ENCODE measurements around the gene FZD10. TPM values are rescaled to one million over a fixed set of nuclear protein-coding genes. Genes with fewer than 3 reads are reported as not detected.

Gene FZD10
- polyA plus RNA-seq, 3 donors, result not detected

DNA sequence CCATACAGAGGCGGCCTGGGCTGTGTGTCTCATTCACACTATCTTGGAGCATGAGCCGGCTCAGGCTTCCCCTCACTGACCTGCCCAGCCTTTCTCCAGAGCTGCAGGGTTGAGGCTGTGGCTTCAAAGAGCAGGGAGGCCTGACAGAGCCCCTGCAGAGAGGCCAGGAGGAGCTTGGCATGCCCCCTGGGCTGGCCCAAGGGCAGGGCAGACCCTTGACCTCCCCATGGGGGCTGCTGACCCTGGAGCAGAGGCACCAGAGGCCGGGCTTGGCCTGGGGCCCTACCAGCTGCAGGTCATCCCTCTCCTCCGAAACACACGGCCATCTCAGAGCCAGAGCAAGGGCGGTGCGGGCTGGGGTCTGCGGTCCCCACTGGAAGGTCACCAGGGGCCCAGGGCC is 46.6 kb upstream of the FZD10 start:
- H3K36me3 Mint-ChIP-seq, result no peaks in the 10 kb centered on the region
- no peaks in the 10 kb centered on the region for H3K27me3 ChIP-seq (ENCODE audit: control insufficient read depth in 2 of 2, insufficient read depth in 2 of 2, low read length in 2 of 2)
- H3K4me1 ChIP-seq (ENCODE audit: control insufficient read depth in 1 of 2, insufficient read depth in 2 of 2, low read length in 2 of 2), result no peaks in the 10 kb centered on the region
- H3K4me2 ChIP-seq (replicated peaks; ENCODE audit: extremely low read depth, low read length, poor library complexity, severe bottlenecking), result no peak overlapping the region
- H4K20me1 ChIP-seq (ENCODE audit: insufficient read depth, low read length), result no peaks in the 10 kb centered on the region
- intact Hi-C loops (cut with micrococcal nuclease), result no loop called here
- no peak overlapping the region for H3K27ac ChIP-seq (ENCODE audit: low read depth in 1 of 2, low read length in 2 of 2)
- H3K79me2 ChIP-seq (ENCODE audit: insufficient read depth, low read length), result no peaks in the 10 kb centered on the region
- H3K27me3 Mint-ChIP-seq (ENCODE audit: low read depth in 3 of 3), result peaks cover 4 to 8% (median 6%) of the 10 kb centered on the region in 3 donors
- H3K4me3 Mint-ChIP-seq, result no peak overlapping the region
- no peaks in the 10 kb centered on the region for H3K9me3 ChIP-seq (replicated peaks in 1 of 2; ENCODE audit: control insufficient read depth in 1 of 2, insufficient read depth in 1 of 2, low read length in 2 of 2)
- H3K27ac Mint-ChIP-seq, result no peak overlapping the region
- H3K4me1 Mint-ChIP-seq, result no peaks in the 10 kb centered on the region
- H3K4me3 ChIP-seq (replicated peaks in 1 of 3; ENCODE audit: low read depth in 2 of 3, low read length in 3 of 3), result no peak overlapping the region
- H3K9ac ChIP-seq (ENCODE audit: insufficient read depth, low read length, poor library complexity, severe bottlenecking), result no peak overlapping the region
- DNase-seq, result no peak
- H3K9me3 Mint-ChIP-seq, result peaks cover 0 to 5% (median 0%) of the 10 kb centered on the region in 7 donors
- H3K36me3 ChIP-seq (replicated peaks in 1 of 2; ENCODE audit: control insufficient read depth in 1 of 2, insufficient read depth in 2 of 2, low read length in 2 of 2), result no peaks in the 10 kb centered on the region
- 86% methylated on average over 8 of the region's 8 CpGs for WGBS (ENCODE audit: insufficient coverage)
- TF ChIP-seq CTCF (IDR thresholded peaks at IDR 0.05), result no peak
- H2AFZ ChIP-seq (ENCODE audit: insufficient read depth, low read depth, low read length, poor library complexity, severe bottlenecking), result no peak overlapping the region

GRCh38 chr12:130116791-130117190 is 45.5 kb upstream of the FZD10 start:
- 72% methylated on average over 2 of the region's 6 CpGs for WGBS (ENCODE audit: insufficient coverage)

More at GRCh38 chr12:130116791-130117190, 45.5 kb upstream of the FZD10 start:
- no peak for TF ChIP-seq CTCF (IDR thresholded peaks at IDR 0.05)
- intact Hi-C loops (cut with micrococcal nuclease), result no loop called here
- DNase-seq, result no peak
- Mint-ChIP-seq H3K36me3 (no peaks in the 10 kb centered on the region), H3K4me1 (no peaks in the 10 kb centered on the region), H3K27ac (no peak overlapping the region), H3K4me3 (no peak overlapping the region), H3K27me3 (ENCODE audit: low read depth in 3 of 3) (peaks cover 3 to 10% (median 8%) of the 10 kb centered on the region in 3 donors), H3K9me3 (peaks cover 0 to 5% (median 0%) of the 10 kb centered on the region in 7 donors)
- Histone ChIP-seq H3K27ac (ENCODE audit: low read depth in 1 of 2, low read length in 2 of 2) (no peak overlapping the region), H4K20me1 (ENCODE audit: insufficient read depth, low read length) (no peaks in the 10 kb centered on the region), H3K4me1 (ENCODE audit: control insufficient read depth in 1 of 2, insufficient read depth in 2 of 2, low read length in 2 of 2) (no peaks in the 10 kb centered on the region), H2AFZ (ENCODE audit: insufficient read depth, low read depth, low read length, poor library complexity, severe bottlenecking) (no peak overlapping the region), H3K79me2 (ENCODE audit: insufficient read depth, low read length) (no peaks in the 10 kb centered on the region), H3K27me3 (ENCODE audit: control insufficient read depth in 2 of 2, insufficient read depth in 2 of 2, low read length in 2 of 2) (no peaks in the 10 kb centered on the region), H3K9me3 (replicated peaks in 1 of 2; ENCODE audit: control insufficient read depth in 1 of 2, insufficient read depth in 1 of 2, low read length in 2 of 2) (no peaks in the 10 kb centered on the region), H3K4me2 (replicated peaks; ENCODE audit: extremely low read depth, low read length, poor library complexity, severe bottlenecking) (no peak overlapping the region), H3K4me3 (replicated peaks in 1 of 3; ENCODE audit: low read depth in 2 of 3, low read length in 3 of 3) (no peak overlapping the region), H3K36me3 (replicated peaks in 1 of 2; ENCODE audit: control insufficient read depth in 1 of 2, insufficient read depth in 2 of 2, low read length in 2 of 2) (no peaks in the 10 kb centered on the region), H3K9ac (ENCODE audit: insufficient read depth, low read length, poor library complexity, severe bottlenecking) (no peak overlapping the region)
